ENCODE measurements around the gene LYSMD3.

- TF ChIP-seq CTCF (IDR thresholded peaks at IDR 0.05) (peak; percentile 30 to 63 (median 60)), POLR2A (IDR thresholded peaks at IDR 0.05) (no peak)
Measured at GRCh38 chr5:90529939-90530677, 724 bp upstream of the LYSMD3 start.
